Muscle of arm (tissue), 14 donors: ENCODE measurements around the gene DCAF6. TPM values are rescaled to one million over a fixed set of nuclear protein-coding genes. Genes with fewer than 3 reads are reported as not detected.
"Not testable (repeated sequence)": the region's sequence is repeated elsewhere in the genome, so short reads cannot be mapped to it uniquely, and the experiment has no call there.

Source experiments
- DNase-seq: peaks from one replicate; pipeline ENCODE4 v3.0.0-alpha.2; 2013
- long read RNA-seq, 11 donors: transcript quantifications; one replicate each; lab custom pipeline, GENCODE V29; 2026
- polyA plus RNA-seq, 12 donors: library from polyadenylated mRNA; unstranded; fragments of 120-200 nt; gene quantifications; one replicate each; pipeline ENCODE4 v1.2.1, GENCODE V29; 2013; ENCODE audit not compliant: insufficient read length in 12 of 12

DCAF6 gene
- polyA plus RNA-seq = 100 to 1,000 TPM in 9 of 12 donors, 10 to 100 TPM in 2, not detected in 1; 59.6 to 147 (median 133) TPM
- long read RNA-seq, donor 1, partial matches to known transcripts = 12 of 15 reads
- long read RNA-seq, donor 1, other reads (novel, unspliced or antisense) = 0 of 15 reads
- long read RNA-seq, donor 2, partial matches to known transcripts = 21 of 28 reads
- long read RNA-seq, donor 2, other reads (novel, unspliced or antisense) = 0 of 28 reads
- long read RNA-seq, donor 3, partial matches to known transcripts = 5 of 8 reads
- long read RNA-seq, donor 3, other reads (novel, unspliced or antisense) = 0 of 8 reads
- long read RNA-seq, donor 4, partial matches to known transcripts = 22 of 23 reads
- long read RNA-seq, donor 4, other reads (novel, unspliced or antisense) = 0 of 23 reads
- long read RNA-seq, donor 5, partial matches to known transcripts = 48 of 58 reads
- long read RNA-seq, donor 5, other reads (novel, unspliced or antisense) = 0 of 58 reads
- long read RNA-seq, donor 6, partial matches to known transcripts = 5 of 7 reads
- long read RNA-seq, donor 6, other reads (novel, unspliced or antisense) = 0 of 7 reads
- long read RNA-seq, donor 7, partial matches to known transcripts = 6 of 8 reads
- long read RNA-seq, donor 7, other reads (novel, unspliced or antisense) = 0 of 8 reads
- long read RNA-seq, donor 8, partial matches to known transcripts = 27 of 30 reads
- long read RNA-seq, donor 8, other reads (novel, unspliced or antisense) = 0 of 30 reads
- long read RNA-seq, donor 9, partial matches to known transcripts = 97 of 99 reads
- long read RNA-seq, donor 9, other reads (novel, unspliced or antisense) = 0 of 99 reads
- long read RNA-seq, donor 10, partial matches to known transcripts = 92 of 212 reads
- long read RNA-seq, donor 10, other reads (novel, unspliced or antisense) = 112 of 212 reads
- long read RNA-seq, donor 11, partial matches to known transcripts = 41 of 46 reads
- long read RNA-seq, donor 11, other reads (novel, unspliced or antisense) = 0 of 46 reads

DNA sequence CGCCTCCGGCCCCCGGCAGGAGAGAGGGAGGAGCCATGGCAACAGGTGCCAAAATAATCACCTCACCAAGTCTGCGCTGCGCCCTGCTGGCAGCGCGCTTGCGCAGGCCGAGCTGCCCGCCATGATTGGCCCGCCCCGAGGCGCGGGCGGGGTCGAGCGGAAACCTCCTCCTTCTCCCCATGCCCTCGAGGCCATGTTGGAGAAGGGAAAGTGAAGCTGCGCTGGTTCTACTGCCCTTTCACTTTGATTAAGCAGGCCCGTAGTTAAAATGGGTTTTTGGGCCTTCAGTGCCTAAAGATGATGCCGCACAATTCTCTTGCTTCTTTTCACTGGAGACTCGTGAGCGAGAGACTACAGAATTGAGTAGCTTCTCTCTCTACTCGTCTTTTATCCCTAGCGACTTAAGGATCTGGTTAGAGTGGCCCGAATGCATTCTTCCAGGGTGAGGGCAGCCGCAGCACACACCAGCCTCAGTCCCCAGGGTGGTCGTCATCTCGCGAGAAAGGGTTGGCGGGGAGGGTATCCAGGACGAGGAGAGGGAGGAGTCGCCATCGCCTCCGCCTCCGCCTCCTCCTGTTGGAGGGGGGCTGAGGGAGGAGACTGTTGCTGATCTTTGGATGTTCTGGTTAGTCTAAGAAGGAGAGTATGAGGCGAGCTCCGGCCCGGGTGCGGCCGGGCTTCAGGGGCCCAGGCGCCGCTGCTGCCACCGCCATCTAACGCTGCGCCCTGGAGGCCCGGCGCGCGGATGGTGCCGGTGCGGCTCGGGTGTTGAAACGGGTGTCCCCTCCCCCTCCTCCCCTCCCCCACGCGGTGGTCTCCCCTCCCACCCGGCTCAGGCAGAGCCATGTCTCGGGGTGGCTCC lies at the start of gene DCAF6:
DCAF6 (plus strand) TSS at position 616 of the 862 bp plus-strand sequence; CDS start at position 845, 229 bp downstream.
- peak; percentile 99 for DNase-seq

- not testable (repeated sequence) for DNase-seq
Measured at GRCh38 chr1:167887187-167887586, 49.3 kb upstream of the DCAF6 start.

DNA sequence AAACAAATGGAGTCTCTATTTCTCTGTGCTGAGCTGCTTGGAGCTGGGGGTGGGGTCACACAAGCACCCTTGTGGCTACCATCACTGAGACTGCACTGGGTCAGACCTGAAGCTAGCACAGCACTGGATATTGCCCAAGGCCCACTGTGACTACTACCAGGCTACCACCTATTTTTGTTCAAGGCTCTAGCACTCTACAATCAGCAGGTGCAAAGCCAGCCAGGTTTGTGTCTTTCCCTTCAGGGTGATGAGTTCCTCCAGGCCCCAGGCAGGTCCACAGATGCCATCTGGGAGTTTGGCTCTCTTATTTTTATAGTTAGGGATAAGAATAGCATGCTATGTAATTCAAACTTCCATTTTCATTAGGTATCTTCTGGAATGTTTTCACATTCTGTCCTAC lies 46.1 kb upstream of the DCAF6 start:
- DNase-seq = no peak

- DNase-seq = no peak
Measured at GRCh38 chr1:167893798-167894197, 42.7 kb upstream of the DCAF6 start.

GRCh38 chr1:167898578-167899222 lies 37.8 kb upstream of the DCAF6 start:
- DNase-seq = no peak

- DNase-seq = no peak
Measured at GRCh38 chr1:167899253-167899681, 37.2 kb upstream of the DCAF6 start.

DNA sequence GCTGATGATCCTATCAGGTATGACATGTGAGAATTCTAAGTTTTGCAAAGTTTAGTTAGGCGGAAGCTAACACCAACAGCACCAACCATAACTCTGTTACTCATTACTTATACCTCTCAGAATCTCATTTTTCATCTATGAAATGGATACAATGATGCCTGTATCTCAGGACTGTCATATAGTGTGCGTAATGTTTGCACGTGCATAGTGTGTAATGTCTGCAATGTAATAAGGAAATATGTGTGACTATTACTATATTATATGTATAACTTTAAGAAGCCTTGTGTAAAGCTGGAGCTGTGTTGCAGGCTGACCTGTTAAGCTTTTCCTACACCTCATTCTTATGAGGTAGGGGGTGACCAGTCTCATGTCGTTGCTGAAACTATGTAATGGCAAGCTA lies 35.6 kb upstream of the DCAF6 start:
- no peak for DNase-seq

DNA sequence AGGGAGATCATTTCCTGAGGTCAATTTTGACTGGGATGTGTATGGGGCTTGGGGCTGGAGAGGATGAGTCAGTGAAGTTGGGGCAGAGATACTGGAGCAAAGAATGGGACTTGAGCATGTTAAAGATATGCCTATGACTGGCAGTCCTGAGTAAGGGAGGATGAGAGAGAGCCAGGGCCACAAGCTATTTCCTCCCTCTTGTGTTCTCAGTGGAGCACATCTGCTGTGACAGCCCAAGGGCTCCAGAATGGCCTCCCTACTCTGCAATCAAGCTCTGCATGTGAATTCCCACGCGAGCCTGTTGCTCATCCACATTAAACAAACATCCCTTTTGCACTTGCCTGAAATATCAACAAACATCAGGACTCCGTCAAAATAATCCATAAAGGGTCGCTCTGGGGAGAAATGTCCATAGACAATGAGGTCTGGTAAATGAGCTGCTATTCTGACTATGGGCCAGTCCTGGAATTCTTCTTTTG lies 31.8 kb upstream of the DCAF6 start:
- no peak for DNase-seq

GRCh38 chr1:167905182-167905581 lies 31.3 kb upstream of the DCAF6 start:
- no peak for DNase-seq

GRCh38 chr1:167905671-167906070 lies 30.8 kb upstream of the DCAF6 start:
- no peak for DNase-seq

GRCh38 chr1:167909691-167910180 lies 26.7 kb upstream of the DCAF6 start:
- DNase-seq = no peak

DNA sequence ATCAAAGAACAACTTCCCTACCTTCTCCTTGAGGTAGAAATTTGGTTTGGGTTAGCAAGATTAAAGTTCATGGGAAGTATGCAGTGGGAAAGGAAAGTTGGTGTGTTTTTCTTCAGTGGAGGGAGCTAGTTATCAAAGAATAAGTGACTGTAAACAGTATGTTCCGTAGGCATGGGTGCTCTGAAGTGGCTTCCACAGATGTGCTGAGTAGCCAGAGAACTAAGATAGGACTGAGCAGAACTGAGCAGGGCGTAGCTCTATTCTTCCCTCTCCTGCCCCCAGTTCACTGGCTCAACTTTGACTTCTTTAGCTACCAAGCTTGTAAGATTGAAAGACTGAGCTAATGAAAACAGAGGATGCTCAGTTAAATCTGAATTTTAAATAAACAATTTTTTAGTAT lies 26.0 kb upstream of the DCAF6 start:
- DNase-seq = no peak

- DNase-seq = no peak
Measured at GRCh38 chr1:167911413-167911812, 25.1 kb upstream of the DCAF6 start.

DNA sequence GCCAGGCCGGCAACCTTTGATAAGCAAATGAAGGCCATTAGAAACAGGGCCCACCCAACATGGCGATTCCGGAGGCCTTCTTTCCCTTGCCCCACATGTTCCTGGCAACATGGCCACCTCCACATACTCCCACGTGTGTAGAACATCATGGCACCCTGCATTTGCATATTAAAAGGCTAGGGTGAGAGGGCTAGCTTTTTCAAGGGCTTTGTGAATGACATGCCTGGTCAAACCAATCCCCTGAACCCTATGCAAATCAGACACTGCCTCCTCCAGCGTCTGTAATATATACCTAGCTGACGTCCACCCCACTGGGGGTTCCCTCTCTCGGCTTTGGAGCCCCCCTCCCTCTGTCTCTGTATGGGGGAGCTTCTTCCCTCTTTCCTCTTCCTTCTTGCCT lies 24.2 kb upstream of the DCAF6 start:
- DNase-seq = no peak

DNA sequence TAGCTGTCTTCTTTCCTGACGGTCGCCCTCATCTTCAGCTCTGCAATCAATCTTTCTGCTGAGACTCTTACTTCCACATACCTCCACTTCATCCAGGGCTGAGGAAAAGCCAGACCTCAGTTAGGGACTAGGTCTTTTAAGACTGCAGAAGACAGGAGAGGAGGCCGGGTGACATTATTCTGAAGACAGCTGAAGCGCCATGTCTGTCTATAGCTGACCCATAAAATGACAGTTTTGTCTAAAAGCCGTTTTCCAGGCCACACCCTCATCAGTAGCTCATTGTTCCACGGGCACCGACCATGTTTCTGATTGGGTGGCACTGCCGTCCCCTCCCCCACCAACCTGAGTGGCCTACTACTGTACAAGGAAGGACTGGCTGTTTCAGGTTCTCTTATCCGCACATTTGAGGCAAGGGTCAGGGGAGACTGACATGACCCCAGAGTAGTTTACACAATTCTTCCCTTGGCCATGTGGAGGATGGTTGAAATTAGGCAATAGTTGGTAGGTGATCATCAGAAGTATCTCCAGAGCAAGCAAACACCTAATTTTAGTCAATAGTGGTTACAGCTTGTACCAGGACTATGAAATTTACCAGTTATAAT lies 22.5 kb upstream of the DCAF6 start, which contains the start of gene ADCY10:
ADCY10 (minus strand) TSS at position 240 of the 602 bp plus-strand sequence. CDS start 8,994 bp downstream, outside the sequence.
- no peak for DNase-seq

GRCh38 chr1:167915569-167915968 lies 20.9 kb upstream of the DCAF6 start:
- DNase-seq = no peak

DNA sequence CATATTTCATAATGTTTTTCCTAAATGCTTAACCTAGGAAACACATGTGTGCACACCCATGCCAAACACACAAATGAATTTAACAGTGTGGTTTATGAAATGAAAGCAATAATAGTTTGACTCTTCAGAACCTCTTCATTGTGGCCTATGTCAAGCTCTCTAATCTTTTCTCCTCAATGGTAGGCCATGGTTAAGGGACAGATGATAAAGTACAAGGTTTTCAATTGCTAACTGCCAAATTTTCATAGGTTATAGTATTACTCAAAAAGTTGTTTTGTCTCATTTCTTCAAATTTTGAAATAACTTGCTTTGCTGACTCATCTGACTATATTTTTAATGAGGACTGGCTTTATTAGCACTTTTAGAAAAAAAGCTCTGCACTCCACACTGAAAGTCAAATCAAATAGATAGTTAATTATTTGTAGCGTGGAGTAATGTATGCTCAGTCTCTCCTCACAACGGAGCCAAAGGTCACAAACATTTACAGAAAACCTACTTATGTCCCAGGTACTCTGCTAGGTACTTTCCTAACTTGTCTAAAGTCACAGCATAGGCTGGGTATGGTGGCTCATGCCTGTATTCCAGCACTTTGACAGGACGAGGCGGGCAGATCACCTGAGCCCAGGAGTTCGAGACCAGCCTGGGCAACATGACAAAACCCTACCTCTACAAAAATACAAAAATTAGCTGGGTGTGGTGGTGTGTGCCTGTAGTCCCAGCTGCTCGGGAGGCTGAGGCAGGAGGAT lies 19.5 kb upstream of the DCAF6 start:
- DNase-seq = no peak

- DNase-seq = no peak
Measured at GRCh38 chr1:167922023-167922422, 14.5 kb upstream of the DCAF6 start.

GRCh38 chr1:167922611-167923074 lies 13.8 kb upstream of the DCAF6 start:
- no peak for DNase-seq
